Hepatocyte (in vitro differentiated cells): ENCODE results near the gene CRKL.

Experiments used
- CTCF ChIP-seq: fragments of 200-600 bp; sonication (generic); IDR thresholded peaks from 2 replicates; pipeline ENCODE4 v1.5.1; 2016; ENCODE audit warnings: antibody characterized with exemption, mild to moderate bottlenecking; ENCODE audit not compliant: poor library complexity
- EZH2 ChIP-seq: fragments of 200-600 bp; sonication (generic); IDR thresholded peaks from 2 replicates; pipeline ENCODE4 v1.6.1; 2016; ENCODE audit warnings: antibody characterized with exemption, mild to moderate bottlenecking, borderline replicate concordance
- EZH2phosphoT487 ChIP-seq: fragments of 200-600 bp; sonication (generic); IDR thresholded peaks from one replicate; pipeline ENCODE4 v1.6.1; 2018; ENCODE audit warnings: antibody characterized with exemption, mild to moderate bottlenecking, low read depth, moderate library complexity; ENCODE audit not compliant: unreplicated experiment, severe bottlenecking

- TF ChIP-seq CTCF: no peak
- TF ChIP-seq EZH2: no peak
- no peak for TF ChIP-seq EZH2phosphoT487
Observed at GRCh38 chr22:20903093-20903492, 14.1 kb upstream of the CRKL start.
